Measurements from ENCODE around the gene ASPN.
A peak's percentile ranks its signal among the peaks of the same experiment; 100 is the strongest.

Gene ASPN

GRCh38 chr9:92504881-92505280 is 22.6 kb upstream of the ASPN start:
- DNase-seq (ENCODE audit: low read depth in 2 of 2) = no peak

- no peak for DNase-seq (ENCODE audit: low read depth in 2 of 2)
These were observed 20.9 kb upstream of the ASPN start for GRCh38 chr9:92503156-92503555.

GRCh38 chr9:92501671-92502393 is 19.5 kb upstream of the ASPN start:
- peak in 1 of 2 donors; percentile 2 for DNase-seq (ENCODE audit: low read depth in 2 of 2)

DNA sequence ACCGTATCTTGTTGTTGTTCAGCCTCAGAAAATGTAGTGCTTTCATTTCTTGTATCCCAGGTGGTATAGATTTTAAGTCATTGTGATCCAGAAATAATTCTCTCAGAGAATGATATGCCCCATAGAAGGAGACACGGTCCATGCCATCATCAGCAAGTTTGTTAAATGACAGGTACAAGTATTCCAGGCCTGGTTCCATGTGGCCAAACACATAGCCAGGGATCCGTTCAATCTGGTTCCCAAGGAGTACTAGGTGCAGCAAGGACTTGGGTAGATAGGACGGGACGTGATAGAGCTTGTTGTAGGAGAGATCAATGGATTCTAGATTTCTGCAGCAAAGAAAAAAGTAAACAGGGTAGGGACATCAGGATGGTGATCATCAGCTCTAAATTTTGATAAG is 18.4 kb upstream of the ASPN start:
- DNase-seq (ENCODE audit: low read depth in 2 of 2) = no peak

- no peak for DNase-seq (ENCODE audit: low read depth in 2 of 2)
These were observed 17.4 kb upstream of the ASPN start for GRCh38 chr9:92499701-92500100.

DNA sequence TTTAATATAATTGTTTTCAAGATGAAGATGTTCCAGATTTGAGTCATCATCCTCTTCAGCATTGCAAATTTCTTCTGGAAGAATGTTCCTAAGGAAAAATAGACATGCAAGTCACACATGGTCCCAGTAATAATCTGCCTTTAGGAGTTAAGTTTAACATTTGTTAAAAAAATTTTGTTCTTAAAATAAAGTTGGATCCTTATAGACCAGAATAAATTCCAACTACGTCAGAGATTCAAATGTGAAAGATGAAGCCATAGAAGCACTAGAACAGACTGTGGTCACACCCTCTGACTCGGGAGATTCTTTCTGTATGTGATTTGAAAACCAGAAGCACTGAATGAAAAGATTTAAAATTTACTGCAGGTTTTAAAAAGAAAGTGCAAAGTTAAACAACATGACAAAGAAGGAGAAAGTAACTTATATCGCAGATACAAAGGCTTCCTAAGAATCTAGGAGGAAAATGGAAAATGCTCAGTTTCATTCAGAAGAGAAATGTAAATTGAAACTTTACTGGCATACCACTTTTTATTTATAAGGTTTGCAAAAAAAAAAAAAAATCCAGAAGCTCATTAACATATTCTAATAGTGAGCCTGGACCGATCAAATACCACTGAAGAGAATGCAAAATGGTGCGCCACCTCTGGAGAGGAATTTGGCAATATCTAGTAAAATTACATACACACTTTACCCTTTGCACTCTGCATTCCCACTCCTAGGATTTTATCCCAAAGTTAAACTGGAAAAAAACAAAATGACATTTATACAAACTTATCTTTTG is 14.3 kb upstream of the ASPN start:
- DNase-seq (ENCODE audit: low read depth in 2 of 2) = no peak

GRCh38 chr9:92494856-92495255 is 12.6 kb upstream of the ASPN start:
- no peak for DNase-seq (ENCODE audit: low read depth in 2 of 2)

- no peak for DNase-seq (ENCODE audit: low read depth in 2 of 2)
These were observed 11.6 kb upstream of the ASPN start for GRCh38 chr9:92493749-92494387.

- DNase-seq (ENCODE audit: low read depth in 2 of 2) = no peak
These were observed 10.6 kb upstream of the ASPN start for GRCh38 chr9:92492781-92493401.

DNA sequence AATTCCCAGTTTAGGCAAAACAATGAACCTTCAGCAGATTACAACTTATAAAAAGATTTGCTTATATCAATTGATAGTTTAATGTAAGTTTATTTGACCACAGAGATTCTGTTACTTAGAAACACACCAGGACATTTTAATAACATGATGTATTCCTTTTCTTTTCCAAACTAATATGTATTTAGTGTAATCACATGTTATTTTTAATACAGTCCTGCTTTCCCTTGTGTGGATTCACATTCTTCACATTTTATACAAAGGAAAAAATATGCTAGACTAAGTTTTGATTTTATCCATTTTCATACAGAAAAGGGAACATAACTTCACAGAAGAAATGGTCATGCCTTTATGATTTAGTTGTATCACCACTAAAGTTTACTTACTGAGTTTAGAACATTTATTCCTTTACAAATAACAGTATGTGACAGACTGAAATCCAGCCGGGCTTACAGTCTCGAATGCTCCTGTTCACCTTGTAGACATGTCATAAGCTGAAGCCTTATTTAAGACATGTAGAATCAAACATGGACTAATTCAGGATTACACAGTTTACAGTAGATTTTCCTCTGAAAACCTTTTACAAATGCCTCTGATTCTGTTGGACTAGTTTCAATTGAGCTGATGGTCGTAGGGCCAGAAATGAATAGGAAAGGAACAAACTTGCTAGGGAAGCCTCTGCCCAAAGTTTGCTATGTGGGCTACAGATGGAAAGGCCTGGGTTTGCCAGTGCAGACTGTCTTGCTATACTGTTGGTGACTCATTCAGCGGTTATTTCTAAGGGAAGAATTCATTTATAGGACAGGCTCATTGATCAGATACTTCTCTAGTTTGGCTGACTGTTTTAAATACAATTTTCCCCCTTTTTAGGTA is 6.6 kb upstream of the ASPN start:
- DNase-seq (ENCODE audit: low read depth in 2 of 2) = no peak

- DNase-seq (ENCODE audit: low read depth in 2 of 2) = no peak
These were observed 4.1 kb upstream of the ASPN start for GRCh38 chr9:92486371-92486770.

DNA sequence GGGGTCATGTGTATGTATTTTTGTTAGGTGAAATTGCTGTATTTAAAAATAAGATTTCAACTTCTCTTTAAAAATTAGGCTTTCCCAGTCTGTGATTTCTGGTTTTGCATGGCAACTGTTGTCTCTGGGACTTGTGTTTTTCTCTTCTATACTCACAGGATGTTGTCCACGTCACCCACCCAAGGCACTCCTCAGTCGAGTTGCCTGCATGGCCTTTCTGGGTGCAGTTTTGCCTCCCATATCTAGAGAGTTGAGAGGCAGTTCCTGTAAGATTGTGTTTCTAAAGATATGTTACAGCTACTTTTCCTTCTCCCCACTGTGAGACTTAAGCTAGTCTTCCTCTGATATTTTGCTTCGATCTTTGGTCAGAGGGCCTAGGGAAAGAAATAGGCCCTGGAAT is 2.3 kb upstream of the ASPN start:
- DNase-seq (ENCODE audit: low read depth in 2 of 2) = no peak

DNA sequence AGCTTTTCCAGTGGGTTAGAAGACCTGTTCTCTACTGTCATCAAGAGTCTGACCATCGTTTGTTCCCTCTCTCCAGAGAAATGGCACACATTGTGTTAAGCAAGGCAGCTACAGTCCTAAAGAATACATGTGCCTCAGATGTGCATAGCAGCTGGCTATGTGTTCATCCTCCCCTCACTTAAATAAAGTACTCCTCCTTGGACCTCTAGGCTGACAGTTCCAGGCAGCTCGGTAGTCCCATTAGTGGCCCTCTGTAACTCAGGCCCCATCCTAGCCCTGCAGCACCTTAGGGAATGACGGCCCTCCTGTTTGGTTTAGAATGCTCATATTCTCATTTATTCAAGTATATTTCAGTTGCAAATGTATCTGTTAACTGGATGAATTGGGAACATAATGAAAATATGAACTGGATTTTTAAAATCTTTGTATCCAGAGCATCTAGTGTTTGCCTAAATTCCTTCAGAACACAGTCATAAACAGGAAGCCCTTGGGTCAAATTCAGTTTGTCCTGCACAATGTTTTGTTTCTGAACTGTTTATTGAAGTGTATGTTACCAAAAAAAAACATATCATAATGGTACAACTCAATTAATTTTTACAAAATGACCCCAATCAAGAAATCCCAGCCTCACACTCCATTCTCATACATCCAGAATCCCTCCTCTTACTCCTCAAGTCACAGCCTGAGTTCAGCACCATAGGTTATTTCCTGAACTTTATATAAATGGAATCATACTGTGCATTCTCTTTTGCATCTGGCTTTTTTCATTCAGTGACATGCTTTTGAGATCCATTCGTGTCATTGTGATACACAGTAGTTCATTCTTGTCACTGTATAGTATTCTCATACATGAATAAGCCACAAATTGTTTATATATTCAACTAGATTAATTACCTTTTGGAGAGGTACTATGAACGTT is 1.6 kb upstream of the ASPN start:
- DNase-seq (ENCODE audit: low read depth in 2 of 2) = no peak

GRCh38 chr9:92482805-92483204 is 499 bp upstream of the ASPN start:
- no peak for DNase-seq (ENCODE audit: low read depth in 2 of 2)

DNA sequence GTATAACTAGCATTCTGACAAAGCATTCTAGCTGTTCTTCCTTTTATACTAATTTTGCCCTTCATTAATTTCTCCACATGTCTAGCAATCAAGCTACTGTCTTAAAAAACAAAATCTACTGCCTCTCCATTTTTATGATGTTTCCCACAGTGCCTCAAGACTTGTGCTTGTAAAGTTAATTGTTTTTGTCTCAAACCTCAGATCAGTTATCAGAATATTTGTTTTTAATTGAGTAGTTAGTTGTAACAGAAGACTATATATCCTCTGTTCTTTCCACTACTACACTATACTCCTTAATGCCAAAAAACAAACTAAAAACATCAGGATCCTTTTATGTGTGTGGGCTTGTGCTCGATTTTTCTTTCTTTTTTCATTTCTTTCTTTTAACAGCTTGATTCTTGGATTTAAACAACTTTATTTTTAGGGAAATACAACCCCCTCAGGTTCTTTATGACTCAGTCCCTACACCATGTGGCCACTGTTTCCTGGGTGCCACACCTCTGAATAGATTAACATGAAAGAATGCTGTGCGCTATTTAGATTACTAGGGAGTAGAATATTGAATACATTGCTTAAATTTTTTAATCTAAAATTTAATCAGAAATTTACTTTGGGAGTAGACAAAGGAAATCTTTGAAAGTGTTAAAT is 1.2 kb downstream of the ASPN start:
- DNase-seq (ENCODE audit: low read depth in 2 of 2) = no peak

DNA sequence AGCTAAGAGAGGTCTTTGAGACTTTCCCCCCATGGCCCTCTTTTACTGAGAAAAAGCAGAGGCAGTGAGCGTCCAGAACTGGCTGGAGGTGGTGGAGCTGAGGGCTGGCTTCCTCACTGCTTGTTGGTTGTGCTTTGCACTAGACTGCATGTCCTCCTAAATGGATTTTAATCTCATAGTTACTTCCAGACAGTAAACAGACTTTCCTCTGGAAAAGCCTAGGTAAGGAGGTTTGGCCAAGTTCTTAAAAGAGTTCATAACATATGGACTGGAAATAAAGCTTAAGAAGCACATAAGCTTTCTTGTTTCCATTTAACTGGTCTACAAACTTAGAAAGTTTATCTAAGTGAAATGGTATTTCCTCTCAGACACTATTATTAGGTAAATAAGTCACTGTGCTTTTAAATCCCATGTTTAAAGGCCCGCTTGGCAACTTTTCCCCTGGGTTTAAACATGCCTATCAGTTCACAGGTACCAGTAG is 2.0 kb downstream of the ASPN start:
- no peak for DNase-seq (ENCODE audit: low read depth in 2 of 2)

DNA sequence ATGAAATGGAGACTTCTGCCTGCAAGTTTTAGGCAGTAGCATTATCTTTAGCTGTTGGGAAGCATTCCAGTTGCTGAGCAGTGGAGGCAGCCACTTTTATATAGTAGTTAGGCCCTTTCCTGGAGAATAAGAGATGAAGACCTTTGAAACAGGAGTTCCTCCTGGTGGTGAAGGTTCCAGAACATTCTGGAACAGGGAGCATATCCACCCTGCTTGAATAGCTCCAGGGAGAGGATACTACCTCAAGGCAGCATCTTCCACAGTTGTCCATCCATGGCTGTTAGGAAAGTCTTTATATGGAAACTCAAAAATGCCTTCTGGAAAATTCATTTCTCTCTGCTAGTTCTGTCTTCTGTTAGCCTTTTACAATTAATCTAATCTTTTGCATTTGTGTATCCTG is 3.0 kb downstream of the ASPN start:
- DNase-seq (ENCODE audit: low read depth in 2 of 2) = no peak

GRCh38 chr9:92478783-92479182 is 3.5 kb downstream of the ASPN start:
- no peak for DNase-seq (ENCODE audit: low read depth in 2 of 2)

DNA sequence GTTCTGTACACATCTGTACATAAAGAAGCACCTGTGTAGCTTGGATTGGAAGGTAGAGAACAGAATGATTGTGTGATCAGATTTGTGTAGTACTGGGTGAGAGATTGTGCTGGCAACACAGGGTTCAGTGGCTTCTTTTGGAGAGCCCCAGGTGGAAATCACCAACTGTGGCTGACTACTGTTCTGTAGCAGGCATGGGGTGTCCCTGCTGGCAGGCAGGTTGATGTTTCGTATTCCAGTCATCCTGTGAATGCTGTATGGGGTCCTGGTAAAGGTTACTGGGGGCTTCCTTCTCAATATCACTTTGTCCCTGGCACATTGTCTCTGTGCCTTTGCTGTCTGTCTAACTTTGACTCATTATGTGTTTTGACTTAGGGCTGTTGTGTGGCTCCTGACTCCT is 5.3 kb downstream of the ASPN start:
- no peak for DNase-seq (ENCODE audit: low read depth in 2 of 2)

DNA sequence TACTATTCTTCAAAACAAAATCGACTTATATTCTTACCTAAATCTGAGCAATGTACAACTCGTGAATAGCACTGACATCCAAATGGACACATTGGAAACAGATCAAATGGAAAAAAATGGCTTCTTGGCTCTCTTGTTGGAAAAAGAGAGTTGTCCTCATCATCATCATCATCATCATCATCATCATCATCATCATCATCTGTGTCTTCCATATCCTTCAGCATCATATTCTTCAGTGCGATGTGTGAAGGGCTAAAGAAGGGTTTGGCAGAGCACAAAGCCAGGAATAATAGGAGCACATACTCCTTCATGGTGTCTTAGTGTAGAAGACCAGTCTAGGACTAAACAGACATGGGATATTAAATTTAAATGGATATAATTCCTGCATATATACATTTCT is 7.7 kb downstream of the ASPN start:
- DNase-seq (ENCODE audit: low read depth in 2 of 2) = no peak

Data from stimulated activated CD4-positive, alpha-beta T cell treated with anti-CD3 and anti-CD28 coated beads, Interleukin-15, amount 100 ng/mL, for 48 hours (primary cell).